Activated CD8-positive, alpha-beta memory T cell treated with anti-CD3 and anti-CD28 coated beads, Interleukin-2, amount 50 U/mL, for 4 hours (primary cell): ENCODE results near the gene PLXNB2.
"Not testable (repeated sequence)": the region's sequence is repeated elsewhere in the genome, so short reads cannot be mapped to it uniquely, and the experiment has no call there.

Experiments used
- DNase-seq: peaks from one replicate; pipeline ENCODE4 v3.0.0-alpha.2; 2020

Gene PLXNB2

GRCh38 chr22:50325444-50326224 is 18.2 kb upstream of the PLXNB2 start:
- no peak for DNase-seq

- DNase-seq, result no peak
Measured at GRCh38 chr22:50323900-50324299, 16.5 kb upstream of the PLXNB2 start.

DNA sequence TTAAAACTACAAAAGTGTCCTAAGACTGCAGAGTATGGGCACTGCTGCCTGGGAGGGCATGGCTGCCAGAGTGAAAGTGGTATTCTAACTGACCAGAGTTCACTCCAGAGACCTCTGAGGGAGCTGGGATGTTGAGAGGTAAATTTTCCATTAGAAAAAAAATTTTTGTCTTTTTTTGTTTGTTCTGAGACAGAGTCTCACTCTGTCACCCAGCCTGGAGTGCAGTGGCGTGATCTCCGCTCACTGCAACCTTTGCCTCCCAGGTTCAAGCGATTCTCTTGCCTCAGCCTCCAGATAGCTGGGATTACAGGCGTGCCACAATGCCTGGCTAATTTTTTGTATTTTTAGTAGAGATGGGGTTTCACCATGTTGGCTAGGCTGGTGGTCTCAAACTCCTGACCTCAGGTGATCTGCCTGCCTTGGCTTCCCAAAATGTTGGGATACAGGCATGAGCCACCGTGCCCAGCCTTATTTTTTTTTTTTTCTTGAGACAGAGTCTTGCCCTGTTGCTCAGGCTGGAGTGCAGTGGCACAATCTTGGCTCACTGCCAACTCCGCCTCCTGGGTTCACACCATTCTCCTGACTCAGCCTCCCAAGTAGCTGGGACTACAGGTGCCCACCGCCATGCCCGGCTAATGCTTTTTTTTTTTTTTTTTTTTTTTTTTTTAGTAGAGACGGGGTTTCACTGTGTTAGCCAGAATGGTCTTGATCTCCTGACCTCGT is 15.1 kb upstream of the PLXNB2 start:
- DNase-seq, result not testable (repeated sequence)

- no peak for DNase-seq
Measured at GRCh38 chr22:50320671-50321325, 13.4 kb upstream of the PLXNB2 start.

DNA sequence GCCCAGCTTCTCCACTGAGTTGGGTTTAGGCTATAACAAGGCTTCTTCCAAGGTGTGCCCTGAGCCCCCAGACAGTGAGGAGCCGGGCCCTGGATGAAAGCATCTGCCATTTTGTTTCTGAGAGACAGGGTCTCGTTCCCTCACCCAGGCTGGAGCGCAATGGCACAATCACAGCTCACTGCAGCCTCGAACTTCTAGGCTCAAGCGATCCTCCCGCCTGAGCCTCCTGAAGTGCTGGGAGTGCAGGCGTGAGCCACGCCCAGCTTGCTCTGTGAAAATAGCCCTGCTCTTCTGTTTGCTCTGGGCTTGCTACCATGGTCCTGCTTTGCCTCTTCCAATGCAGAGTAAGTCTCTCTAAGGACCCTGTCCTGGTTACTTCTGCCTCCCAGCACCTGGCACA is 12.7 kb upstream of the PLXNB2 start:
- no peak for DNase-seq

GRCh38 chr22:50319503-50319951 is 12.1 kb upstream of the PLXNB2 start:
- no peak for DNase-seq

GRCh38 chr22:50318698-50319411 is 11.4 kb upstream of the PLXNB2 start:
- no peak for DNase-seq

DNA sequence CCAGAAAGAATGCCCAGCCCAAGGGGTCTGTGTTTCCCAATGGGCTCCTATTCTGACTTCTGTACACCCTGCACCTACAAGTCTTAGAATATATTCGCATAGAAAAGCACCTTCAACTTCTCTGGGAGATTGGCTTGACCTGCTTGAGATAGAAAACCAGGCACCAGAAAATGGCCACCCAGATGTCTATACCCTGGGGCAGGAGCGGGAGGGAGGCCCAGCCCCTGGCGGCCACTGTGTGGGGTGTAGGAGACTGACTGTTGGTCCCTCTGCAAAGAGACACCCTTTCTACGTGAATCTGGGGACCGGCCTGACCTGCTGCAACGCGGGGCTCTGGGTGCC is 10.9 kb upstream of the PLXNB2 start:
- no peak for DNase-seq

GRCh38 chr22:50317674-50318073 is 10.2 kb upstream of the PLXNB2 start:
- no peak for DNase-seq

DNA sequence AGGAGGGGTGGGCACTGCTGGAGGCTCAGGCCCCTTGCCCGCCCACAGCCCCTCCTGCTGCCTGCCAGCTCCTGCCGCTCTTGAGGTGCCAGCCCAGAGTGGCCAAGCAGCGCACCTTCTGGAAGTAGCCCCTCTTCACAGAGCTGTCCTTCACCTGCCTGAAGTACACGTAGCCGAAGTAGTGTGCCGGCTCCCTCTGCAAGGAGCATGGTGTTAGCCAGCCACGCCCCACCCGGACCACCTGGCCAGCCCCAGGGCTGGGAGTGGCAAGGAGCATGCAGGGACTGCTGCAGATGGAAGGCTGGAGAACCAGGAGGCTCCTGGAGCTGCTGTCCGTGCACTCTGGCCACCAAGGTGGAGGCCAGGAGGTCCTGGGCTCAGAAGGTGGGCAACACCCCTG is 9.7 kb upstream of the PLXNB2 start:
- no peak for DNase-seq

GRCh38 chr22:50316114-50317065 is 8.9 kb upstream of the PLXNB2 start:
- DNase-seq, result no peak

DNA sequence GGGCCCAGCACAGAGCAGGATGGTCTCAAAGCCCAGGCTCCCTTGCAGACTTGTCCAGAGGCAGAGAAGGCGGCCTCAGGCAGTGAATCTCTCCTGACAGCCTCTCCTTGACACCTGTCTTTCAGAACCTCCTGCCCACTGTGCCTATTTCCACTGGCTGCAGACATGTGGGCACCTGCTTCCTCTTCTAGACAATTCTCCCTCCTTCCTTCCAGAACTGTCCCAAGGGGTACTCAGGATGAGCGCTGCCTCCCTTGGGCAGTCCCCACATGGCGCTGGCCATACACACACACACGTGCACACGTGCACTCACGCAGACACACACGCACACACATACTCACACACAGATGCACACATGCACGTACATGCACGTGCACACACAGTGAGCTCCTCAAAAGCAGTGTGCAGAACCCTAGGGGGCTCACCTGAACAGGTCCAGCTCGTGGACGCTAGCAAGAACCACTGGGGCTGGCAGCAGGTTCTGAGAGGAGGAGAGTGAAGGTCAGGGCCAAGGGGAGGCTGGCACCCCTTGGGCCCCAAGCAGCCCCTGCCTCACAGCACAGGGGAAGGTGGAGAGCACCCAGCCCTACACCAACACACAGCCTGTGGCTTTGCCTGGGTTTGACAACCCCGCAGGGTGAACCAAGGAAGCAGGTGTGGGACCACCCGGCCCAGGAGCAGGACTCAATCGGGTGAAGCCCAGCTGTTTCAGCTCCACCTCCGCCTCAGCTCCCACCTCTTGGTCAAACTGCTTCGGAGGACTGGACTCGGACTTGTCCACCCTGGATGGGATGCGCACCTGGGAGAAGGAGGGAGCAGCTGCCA is 8.1 kb upstream of the PLXNB2 start:
- DNase-seq, result no peak

- peak; percentile 68 for DNase-seq
Measured at GRCh38 chr22:50314455-50315288, 7.2 kb upstream of the PLXNB2 start.

DNA sequence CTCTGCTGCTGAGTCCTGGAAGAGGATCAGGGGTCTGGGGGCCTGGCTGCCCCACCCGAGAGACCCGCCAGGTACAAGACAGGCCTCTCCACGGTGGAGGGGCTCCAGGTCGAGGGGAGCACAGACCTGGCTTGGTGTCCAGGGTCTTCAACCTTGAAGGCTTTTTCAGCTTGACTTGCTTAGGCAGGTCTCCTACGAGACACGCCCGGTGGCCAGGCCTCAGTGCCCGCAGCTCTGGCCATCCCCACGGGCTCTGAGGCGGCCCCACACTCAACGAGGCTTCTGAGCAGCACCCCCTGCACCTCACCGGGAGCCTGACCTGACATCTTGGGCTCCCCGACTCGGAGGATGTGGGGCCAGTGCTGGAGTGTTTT is 6.6 kb upstream of the PLXNB2 start:
- no peak for DNase-seq

DNA sequence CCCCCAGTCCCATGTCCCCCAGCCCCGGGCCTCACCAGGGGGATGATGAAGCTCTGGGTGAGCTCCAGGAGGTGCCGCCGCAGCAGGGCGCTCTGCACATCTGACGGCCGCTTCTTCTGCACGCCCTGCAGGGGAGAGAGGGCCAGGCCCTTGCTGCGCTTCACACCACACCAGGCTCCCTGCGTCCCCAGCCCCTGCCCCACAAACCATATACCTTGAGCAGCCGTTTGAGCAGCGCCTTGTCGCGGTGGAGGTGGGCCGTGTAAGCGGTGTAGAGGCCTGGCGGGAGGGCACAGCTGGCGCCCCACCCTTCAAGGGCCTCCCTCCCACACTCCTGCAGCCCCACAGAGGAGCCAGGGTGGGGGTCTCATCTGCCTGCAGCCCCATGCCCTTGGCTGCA is 6.2 kb upstream of the PLXNB2 start:
- DNase-seq, result no peak

DNA sequence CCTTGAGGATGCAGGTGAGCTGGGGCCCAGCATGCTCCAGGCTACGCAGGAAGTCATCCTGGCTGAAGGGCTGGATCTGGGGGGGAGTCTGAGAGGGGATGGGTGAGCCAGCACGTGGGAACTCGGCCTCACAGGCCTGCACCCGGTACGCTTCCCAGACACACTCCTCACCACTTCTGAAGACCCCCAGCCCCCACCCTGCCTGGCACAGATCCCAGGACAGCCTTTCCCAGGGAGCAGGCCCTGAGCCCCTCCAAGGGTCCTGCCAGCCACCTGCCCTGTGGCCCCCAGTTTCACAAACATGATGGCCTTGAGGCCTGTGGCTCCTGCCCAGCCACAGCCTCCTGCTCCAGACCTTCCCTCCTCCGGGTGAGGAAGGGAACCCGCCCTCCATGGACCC is 5.6 kb upstream of the PLXNB2 start:
- no peak for DNase-seq

GRCh38 chr22:50312371-50312770 is 4.9 kb upstream of the PLXNB2 start:
- no peak for DNase-seq

DNA sequence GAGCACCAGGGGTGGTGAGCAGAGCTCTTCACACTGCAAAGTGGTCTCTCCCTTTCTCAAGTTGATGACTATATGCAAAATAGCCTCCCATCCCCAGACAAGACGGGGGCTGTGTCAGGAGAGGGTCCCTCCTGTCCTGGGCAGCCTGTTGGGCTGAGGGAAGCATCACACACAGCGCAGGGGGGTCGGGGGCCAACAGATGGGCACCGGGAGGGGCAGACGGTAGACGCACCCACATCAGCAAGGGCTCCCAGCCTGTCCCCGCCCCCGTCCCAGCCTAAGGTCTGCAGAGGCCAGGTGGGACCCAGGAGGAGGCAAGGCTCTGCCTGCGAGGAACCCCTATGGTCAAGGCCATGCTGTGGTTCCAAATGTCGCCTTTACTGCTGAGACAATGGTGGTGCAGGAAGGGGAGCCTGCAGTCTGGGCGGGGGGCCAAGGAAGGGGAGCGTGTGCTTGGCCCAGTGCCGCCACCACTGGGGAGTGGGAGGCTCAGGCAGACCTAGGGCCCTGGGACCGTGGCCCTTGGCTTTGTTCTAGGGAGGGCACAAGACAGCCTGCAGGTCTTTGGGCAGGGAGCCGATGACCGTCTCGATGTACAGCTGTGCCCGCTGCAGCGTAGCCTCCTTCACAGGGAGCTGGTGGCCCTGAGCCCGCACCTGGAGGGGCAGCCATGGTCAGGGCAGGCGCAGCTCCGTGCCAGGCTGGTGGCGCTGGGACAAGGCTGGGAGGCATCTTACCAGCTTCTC is 4.3 kb upstream of the PLXNB2 start:
- no peak for DNase-seq

GRCh38 chr22:50310949-50311444 is 3.6 kb upstream of the PLXNB2 start:
- DNase-seq, result no peak
